ENCODE data around the gene CDC73.

- no peak for TF ChIP-seq POLR2A (IDR thresholded peaks at IDR 0.05)
- TF ChIP-seq CTCF (IDR thresholded peaks at IDR 0.05) = no peak
- TF ChIP-seq EP300 (IDR thresholded peaks at IDR 0.05) = no peak
Measured at GRCh38 chr1:193270996-193271395, 149.2 kb downstream of the CDC73 start.

Data from ovary (tissue), 3 donors.